SK-N-SH (cell line): ENCODE measurements around the gene HDAC7. TPM values are rescaled to one million over a fixed set of nuclear protein-coding genes. Genes with fewer than 3 reads are reported as not detected.

Source experiments
- CTCF ChIA-PET: fragments of 300-600, 350-600 bp; formaldehyde crosslinking; extraction: SDS; loops from one replicate; lab custom pipeline; 2021; lab: Yijun Ruan, JAX
- POLR2A ChIA-PET: fragments of 350-600 bp; sonication (Branson Sonifier 250); formaldehyde crosslinking; extraction: SDS; loops from one replicate; lab custom pipeline; 2020; ENCODE audit warnings: antibody characterized with exemption, inconsistent platforms; lab: Yijun Ruan, JAX
- DNase-seq: peaks from one replicate; pipeline ENCODE4 v3.0.0; 2012
- H2AFZ ChIP-seq: fragments of 200-600 bp; sonication (generic); 2 replicates; pipeline ENCODE4 v1.8.1; 2016; ENCODE audit warnings: antibody characterized with exemption, mild to moderate bottlenecking, low read depth
- H3F3A ChIP-seq: fragments of 200-600 bp; sonication (generic); replicated peaks from 2 replicates; pipeline ENCODE3; 2016; ENCODE audit warnings: antibody characterized with exemption, mild to moderate bottlenecking; ENCODE audit not compliant: insufficient read depth
- H3K27ac ChIP-seq, 2 experiments: fragments of 200-500 bp in 1 of 2; fragments of 200-600 bp in 1 of 2; sonication (Bioruptor generic) in 1 of 2; sonication (generic), shearing (Covaris generic) in 1 of 2; 2 replicates each; pipeline versions ENCODE4 v1.5.1 to v1.6.1; 2014 to 2016; ENCODE audit warnings: low read depth in 2 of 2, inconsistent platforms in 1 of 2, low read length in 1 of 2, mild to moderate bottlenecking in 1 of 2, mixed read lengths in 1 of 2
- H3K27me3 ChIP-seq: fragments of 200-600 bp; sonication (generic), shearing (Covaris generic); 2 replicates; pipeline ENCODE4 v1.6.1; 2016; ENCODE audit warnings: mixed run types; ENCODE audit not compliant: insufficient read depth
- H3K36me3 ChIP-seq, 2 experiments: fragments of 200-500 bp in 1 of 2; fragments of 200-600 bp in 1 of 2; sonication (Bioruptor generic) in 1 of 2; sonication (generic) in 1 of 2; replicated peaks in 1 of 2; 2 replicates each; pipeline versions ENCODE3 to v1.5.1; 2014 to 2016; ENCODE audit warnings: low read length in 1 of 2, mild to moderate bottlenecking in 1 of 2; ENCODE audit not compliant: insufficient read depth in 2 of 2, control insufficient read depth in 1 of 2
- H3K4me1 ChIP-seq, 2 experiments: fragments of 200-500 bp in 1 of 2; fragments of 200-600 bp in 1 of 2; sonication (Bioruptor generic) in 1 of 2; sonication (generic), shearing (Covaris generic) in 1 of 2; 2 replicates each; pipeline versions ENCODE4 v1.5.1 to v1.6.1; 2014 to 2016; ENCODE audit warnings: low read depth in 1 of 2, low read length in 1 of 2, mixed run types in 1 of 2; ENCODE audit not compliant: insufficient read depth in 2 of 2, control insufficient read depth in 1 of 2
- H3K4me2 ChIP-seq: fragments of 200-600 bp; sonication (generic), shearing (Covaris generic); 2 replicates; pipeline ENCODE4 v1.6.1; 2017; ENCODE audit warnings: mixed run types
- H3K4me3 ChIP-seq, 2 experiments: fragments of 200-500 bp in 1 of 2; fragments of 200-600 bp in 1 of 2; sonication (Bioruptor generic) in 1 of 2; sonication (generic), shearing (Covaris generic) in 1 of 2; 2 replicates each; pipeline versions ENCODE4 v1.5.1 to v1.8.1; 2014 to 2016; ENCODE audit warnings: low read depth in 2 of 2, inconsistent platforms in 1 of 2, low read length in 1 of 2, mild to moderate bottlenecking in 1 of 2, mixed read lengths in 1 of 2, moderate library complexity in 1 of 2
- H3K79me2 ChIP-seq: fragments of 200-600 bp; sonication (generic); 2 replicates; pipeline ENCODE4 v1.8.1; 2017; ENCODE audit warnings: mild to moderate bottlenecking; ENCODE audit not compliant: insufficient read depth
- H3K9ac ChIP-seq: fragments of 200-600 bp; sonication (generic); 2 replicates; pipeline ENCODE4 v1.6.1; 2017; ENCODE audit warnings: mixed run types
- H3K9me2 ChIP-seq: fragments of 200-600 bp; sonication (generic); 2 replicates; pipeline ENCODE4 v1.6.1; 2017; ENCODE audit warnings: mixed run types
- H3K9me3 ChIP-seq: fragments of 200-600 bp; sonication (generic); 2 replicates; pipeline ENCODE4 v1.6.1; 2017; ENCODE audit warnings: mixed run types, mild to moderate bottlenecking, moderate library complexity
- H4K20me1 ChIP-seq: fragments of 200-600 bp; sonication (generic); 2 replicates; pipeline ENCODE4 v1.6.1; 2017; ENCODE audit warnings: mild to moderate bottlenecking, mixed run types; ENCODE audit not compliant: insufficient read depth
- CTCF ChIP-seq: fragments of 200-600 bp; sonication (generic); IDR thresholded peaks from 2 replicates; pipeline ENCODE4 v1.6.1; 2017; ENCODE audit warnings: antibody characterized with exemption, mild to moderate bottlenecking, moderate library complexity
- FOXJ3 ChIP-seq: sonication (generic); formaldehyde crosslinking; IDR thresholded peaks from 2 replicates; pipeline ENCODE4 v1.5.1; 2020; ENCODE audit warnings: mild to moderate bottlenecking, missing genetic modification reagents
- FOXM1 ChIP-seq: IDR thresholded peaks from 2 replicates; pipeline ENCODE4 v1.4.0; 2012; ENCODE audit warnings: low read depth, mild to moderate bottlenecking
- GATA2 ChIP-seq: sonication (generic); formaldehyde crosslinking; IDR thresholded peaks from 2 replicates; pipeline ENCODE4 v1.5.0; 2020; ENCODE audit warnings: mild to moderate bottlenecking, missing genetic modification reagents
- IRF3 ChIP-seq: fragments of 150-350 bp; IDR thresholded peaks from 2 replicates; pipeline ENCODE4 v1.6.1; 2016; ENCODE audit warnings: mild to moderate bottlenecking, low read depth, low read length
- NFIC ChIP-seq: IDR thresholded peaks from 2 replicates; pipeline ENCODE4 v1.4.0; 2012; ENCODE audit warnings: borderline replicate concordance
- NRF1 ChIP-seq: IDR thresholded peaks from 2 replicates; pipeline ENCODE4 v1.6.1; 2012; ENCODE audit warnings: low read depth, mild to moderate bottlenecking, low read length
- POLR2AphosphoS5 ChIP-seq: IDR thresholded peaks from 2 replicates; pipeline ENCODE4 v1.6.1; 2012; ENCODE audit warnings: low read depth, low read length
- RAD21 ChIP-seq: IDR thresholded peaks from 2 replicates; pipeline ENCODE4 v1.6.1; 2012; ENCODE audit warnings: mild to moderate bottlenecking, low read length
- RCOR1 ChIP-seq: fragments of 150-350 bp; IDR thresholded peaks from 2 replicates; pipeline ENCODE4 v1.6.1; 2017; ENCODE audit warnings: antibody characterized with exemption, low read length
- REST ChIP-seq: IDR thresholded peaks from 2 replicates; pipeline ENCODE4 v1.6.1; 2012; ENCODE audit warnings: mild to moderate bottlenecking, low read depth, low read length, moderate library complexity
- RXRA ChIP-seq: IDR thresholded peaks from 2 replicates; pipeline ENCODE4 v1.4.0; 2012; ENCODE audit warnings: low read depth, mild to moderate bottlenecking, borderline replicate concordance
- SMC3 ChIP-seq: IDR thresholded peaks from 2 replicates; pipeline ENCODE4 v1.6.1; 2012; ENCODE audit warnings: low read depth, low read length, improper control_type of control experiment
- TAF1 ChIP-seq: IDR thresholded peaks from 2 replicates; pipeline ENCODE4 v1.6.1; 2012; ENCODE audit warnings: low read depth, mild to moderate bottlenecking, low read length, moderate library complexity, borderline replicate concordance
- USF1 ChIP-seq: IDR thresholded peaks from 2 replicates; pipeline ENCODE4 v1.4.0; 2012; ENCODE audit warnings: low read depth, borderline replicate concordance
- YY1 ChIP-seq: IDR thresholded peaks from 2 replicates; pipeline ENCODE4 v1.4.0; 2012; ENCODE audit warnings: low read depth, mild to moderate bottlenecking
- WGBS: methylation state at CpG from one replicate; pipeline ENCODE4 v1.1.6; 2017; ENCODE audit warnings: low lambda C conversion rate; 5-methylcytosine and 5-hydroxymethylcytosine counted together
- polyA plus RNA-seq, 3 experiments: library from polyadenylated mRNA; depleted of rRNA; stranded (reverse); fragments of >200 nt; gene quantifications; 2 replicates each; pipeline ENCODE4 v1.2.3, GENCODE V29; 2012

HDAC7 gene
- polyA plus RNA-seq, 1 of the 3 experiments (the other 2 are of a cell fraction), result 51.0 TPM

- Histone ChIP-seq H3K4me1 (peaks cover 12 to 31% of the 10 kb centered on the region in 2 experiments; a peak in 2 of 4 replicates), H3K27me3 (no peaks in the 10 kb centered on the region), H3K27ac (no peak overlapping the region), H2AFZ (no peak overlapping the region), H3K4me3 (no peak overlapping the region), H3F3A (no peaks in the 10 kb centered on the region), H4K20me1 (peaks cover 52% of the 10 kb centered on the region), H3K9ac (no peak overlapping the region), H3K4me2 (no peak overlapping the region), H3K79me2 (peaks cover 56% of the 10 kb centered on the region), H3K9me2 (no peaks in the 10 kb centered on the region), H3K9me3 (no peaks in the 10 kb centered on the region), H3K36me3 (peaks cover 14 to 50% of the 10 kb centered on the region in 2 experiments)
- WGBS, result 98% methylated on average over 7 of the region's 17 CpGs
- CTCF ChIA-PET, result interaction anchor here (0.9 to 15.5 kb wide), 9 partner anchors 9 to 150 kb away, joined by 3 to 247 read pairs (median 7); no protein-coding TSS in a partner anchor
- POLR2A ChIA-PET, result no interaction called here
- TF ChIP-seq USF1 (no peak), RAD21 (no peak), POLR2AphosphoS5 (no peak), CTCF (no peak), SMC3 (no peak), YY1 (no peak), RXRA (no peak), REST (no peak), IRF3 (no peak), FOXM1 (no peak), NFIC (no peak), TAF1 (no peak), RCOR1 (no peak), NRF1 (no peak), GATA2 (CRISPR knock-in tag) (no peak), FOXJ3 (CRISPR knock-in tag) (no peak)
- no peak for DNase-seq
These were observed 21.2 kb downstream of the HDAC7 start for GRCh38 chr12:47798382-47798948.
